ENCODE results near the gene NFIC.

The NFIC gene

GRCh38 chr19:3463714-3464586 lies 97.6 kb downstream of the NFIC start:
- TF ChIP-seq JUND (IDR thresholded peaks at IDR 0.05; ENCODE audit: low read depth) = no peak
- in situ Hi-C loops (cut with HindIII; ENCODE audit: low pct_unique_long_range_greater_than_20kb, low sequenced_read_pairs) = no loop called here
- no peak for DNase-seq (ENCODE audit: low read depth in 1 of 2, low spot score in 1 of 2)

GRCh38 chr19:3464587-3465235 lies 98.3 kb downstream of the NFIC start:
- TF ChIP-seq JUND (IDR thresholded peaks at IDR 0.05; ENCODE audit: low read depth) = no peak
- in situ Hi-C loops (cut with HindIII; ENCODE audit: low pct_unique_long_range_greater_than_20kb, low sequenced_read_pairs) = no loop called here
- no peak for DNase-seq (ENCODE audit: low read depth in 1 of 2, low spot score in 1 of 2)

- no peak for DNase-seq (ENCODE audit: low read depth in 1 of 2, low spot score in 1 of 2)
- in situ Hi-C loops (cut with HindIII; ENCODE audit: low pct_unique_long_range_greater_than_20kb, low sequenced_read_pairs) = no loop called here
- TF ChIP-seq JUND (IDR thresholded peaks at IDR 0.05; ENCODE audit: low read depth) = no peak
These were observed 99.2 kb downstream of the NFIC start for GRCh38 chr19:3465552-3465951.

- in situ Hi-C loops (cut with HindIII; ENCODE audit: low pct_unique_long_range_greater_than_20kb, low sequenced_read_pairs) = no loop called here
- DNase-seq (ENCODE audit: low read depth in 1 of 2, low spot score in 1 of 2) = no peak
- no peak for TF ChIP-seq JUND (IDR thresholded peaks at IDR 0.05; ENCODE audit: low read depth)
These were observed 100.3 kb downstream of the NFIC start for GRCh38 chr19:3466635-3467034.

GRCh38 chr19:3467437-3468198 lies 101.2 kb downstream of the NFIC start:
- no peak for DNase-seq (ENCODE audit: low read depth in 1 of 2, low spot score in 1 of 2)
- in situ Hi-C loops (cut with HindIII; ENCODE audit: low pct_unique_long_range_greater_than_20kb, low sequenced_read_pairs) = no loop called here
- no peak for TF ChIP-seq JUND (IDR thresholded peaks at IDR 0.05; ENCODE audit: low read depth)

- DNase-seq (ENCODE audit: low read depth in 1 of 2, low spot score in 1 of 2) = no peak
- no peak for TF ChIP-seq JUND (IDR thresholded peaks at IDR 0.05; ENCODE audit: low read depth)
- in situ Hi-C loops (cut with HindIII; ENCODE audit: low pct_unique_long_range_greater_than_20kb, low sequenced_read_pairs) = no loop called here
These were observed 101.8 kb downstream of the NFIC start for GRCh38 chr19:3468211-3468610.

GRCh38 chr19:3469638-3470499 lies 103.5 kb downstream of the NFIC start:
- in situ Hi-C loops (cut with HindIII; ENCODE audit: low pct_unique_long_range_greater_than_20kb, low sequenced_read_pairs) = no loop called here
- DNase-seq (ENCODE audit: low read depth in 1 of 2, low spot score in 1 of 2) = no peak
- TF ChIP-seq JUND (IDR thresholded peaks at IDR 0.05; ENCODE audit: low read depth) = no peak

- DNase-seq (ENCODE audit: low read depth in 1 of 2, low spot score in 1 of 2) = peak in 1 of 2 experiments; percentile 21
- in situ Hi-C loops (cut with HindIII; ENCODE audit: low pct_unique_long_range_greater_than_20kb, low sequenced_read_pairs) = no loop called here
- TF ChIP-seq JUND (IDR thresholded peaks at IDR 0.05; ENCODE audit: low read depth) = no peak
These were observed 104.2 kb downstream of the NFIC start for GRCh38 chr19:3470500-3471128.

GRCh38 chr19:3471954-3472655 lies 105.7 kb downstream of the NFIC start:
- TF ChIP-seq JUND (IDR thresholded peaks at IDR 0.05; ENCODE audit: low read depth) = no peak
- in situ Hi-C loops (cut with HindIII; ENCODE audit: low pct_unique_long_range_greater_than_20kb, low sequenced_read_pairs) = no loop called here
- no peak for DNase-seq (ENCODE audit: low read depth in 1 of 2, low spot score in 1 of 2)

- in situ Hi-C loops (cut with HindIII; ENCODE audit: low pct_unique_long_range_greater_than_20kb, low sequenced_read_pairs) = no loop called here
- TF ChIP-seq JUND (IDR thresholded peaks at IDR 0.05; ENCODE audit: low read depth) = no peak
- no peak for DNase-seq (ENCODE audit: low read depth in 1 of 2, low spot score in 1 of 2)
These were observed 107.6 kb downstream of the NFIC start for GRCh38 chr19:3474010-3474409.

- DNase-seq (ENCODE audit: low read depth in 1 of 2, low spot score in 1 of 2) = no peak
- TF ChIP-seq JUND (IDR thresholded peaks at IDR 0.05; ENCODE audit: low read depth) = no peak
- in situ Hi-C loops (cut with HindIII; ENCODE audit: low pct_unique_long_range_greater_than_20kb, low sequenced_read_pairs) = no loop called here
These were observed 108.2 kb downstream of the NFIC start for GRCh38 chr19:3474614-3475013.
